Liver (tissue), 9 donors: Measurements from ENCODE around the gene SUGCT. TPM values are rescaled to one million over a fixed set of nuclear protein-coding genes. Genes with fewer than 3 reads are reported as not detected.

Experiments used
- DNase-seq: peaks from one replicate; pipeline ENCODE4 v3.0.0-alpha.2; 2017; ENCODE audit warnings: low spot score
- H3K27ac ChIP-seq, 2 donors: one replicate each; pipeline ENCODE4 v1.7.0; 2013; ENCODE audit warnings: inconsistent platforms in 2 of 2, low read length in 2 of 2, control low read depth in 1 of 2, low read depth in 1 of 2, mild to moderate bottlenecking in 1 of 2
- H3K27me3 ChIP-seq, 4 donors: one replicate each; pipeline versions ENCODE4 v1.6.1 to v1.7.0; 2013; ENCODE audit warnings: low read length in 3 of 4, inconsistent platforms in 1 of 4, mild to moderate bottlenecking in 1 of 4, moderate library complexity in 1 of 4; ENCODE audit not compliant: control insufficient read depth in 4 of 4, insufficient read depth in 4 of 4
- H3K36me3 ChIP-seq, 4 donors: one replicate each; pipeline versions ENCODE4 v1.6.1 to v1.7.0; 2013; ENCODE audit warnings: low read length in 3 of 4, mild to moderate bottlenecking in 3 of 4, low read depth in 1 of 4, moderate library complexity in 1 of 4; ENCODE audit not compliant: control insufficient read depth in 4 of 4, insufficient read depth in 3 of 4
- H3K4me1 ChIP-seq, 4 donors: one replicate each; pipeline versions ENCODE4 v1.6.1 to v1.7.0; 2013; ENCODE audit warnings: low read length in 3 of 4, mild to moderate bottlenecking in 3 of 4, moderate library complexity in 1 of 4; ENCODE audit not compliant: control insufficient read depth in 4 of 4, insufficient read depth in 4 of 4
- H3K4me3 ChIP-seq, 3 donors: one replicate each; pipeline versions ENCODE4 v1.6.1 to v1.7.0; 2013; ENCODE audit warnings: low read length in 3 of 3, control low read depth in 1 of 3, low read depth in 1 of 3, mild to moderate bottlenecking in 1 of 3
- H3K9ac ChIP-seq, 2 donors: one replicate each; pipeline ENCODE4 v1.7.0; 2013; ENCODE audit warnings: low read length in 2 of 2, mild to moderate bottlenecking in 2 of 2, moderate library complexity in 2 of 2, control low read depth in 1 of 2, low read depth in 1 of 2
- H3K9me3 ChIP-seq, 4 donors: one replicate each; pipeline versions ENCODE4 v1.6.1 to v1.7.0; 2013; ENCODE audit warnings: low read length in 3 of 4; ENCODE audit not compliant: control insufficient read depth in 4 of 4
- EGR1 ChIP-seq, 2 donors: IDR thresholded peaks; 2 replicates each; pipeline ENCODE4 v1.6.1; 2016 to 2018; ENCODE audit warnings: antibody characterized with exemption in 2 of 2, low read depth in 2 of 2
- FOXA1 ChIP-seq: IDR thresholded peaks from 2 replicates; pipeline ENCODE4 v1.6.1; 2016; ENCODE audit warnings: antibody characterized with exemption
- FOXA2 ChIP-seq: IDR thresholded peaks from 2 replicates; pipeline ENCODE4 v1.6.1; 2016; ENCODE audit warnings: antibody characterized with exemption
- GABPA ChIP-seq, 2 donors: IDR thresholded peaks in 1 of 2; conservative IDR thresholded peaks in 1 of 2; 2 replicates each; pipeline ENCODE4 v1.6.1; 2016; ENCODE audit warnings: antibody characterized with exemption in 2 of 2, mild to moderate bottlenecking in 1 of 2, moderate library complexity in 1 of 2
- HNF4A ChIP-seq, 2 donors: conservative IDR thresholded peaks; 2 replicates each; pipeline ENCODE4 v1.6.1; 2016; ENCODE audit warnings: antibody characterized with exemption in 2 of 2, mild to moderate bottlenecking in 2 of 2
- HNF4G ChIP-seq: IDR thresholded peaks from 2 replicates; pipeline ENCODE4 v1.6.1; 2016; ENCODE audit warnings: antibody characterized with exemption
- JUND ChIP-seq, 2 donors: IDR thresholded peaks; 2 replicates each; pipeline ENCODE4 v1.6.1; 2016; ENCODE audit warnings: antibody characterized with exemption in 2 of 2
- NR2F2 ChIP-seq: IDR thresholded peaks from 2 replicates; pipeline ENCODE4 v1.6.1; 2016; ENCODE audit warnings: antibody characterized with exemption
- RAD21 ChIP-seq, 2 donors: IDR thresholded peaks; 2 replicates each; pipeline ENCODE4 v1.6.1; 2016; ENCODE audit warnings: antibody characterized with exemption in 2 of 2, mild to moderate bottlenecking in 2 of 2
- RXRA ChIP-seq, 2 donors: IDR thresholded peaks; 2 replicates each; pipeline ENCODE4 v1.6.1; 2017 to 2018; ENCODE audit warnings: antibody characterized with exemption in 2 of 2, mild to moderate bottlenecking in 1 of 2
- SP1 ChIP-seq: IDR thresholded peaks from 2 replicates; pipeline ENCODE4 v1.6.1; 2018; ENCODE audit warnings: antibody characterized with exemption, mild to moderate bottlenecking
- TAF1 ChIP-seq: conservative IDR thresholded peaks from 2 replicates; pipeline ENCODE4 v1.6.1; 2016; ENCODE audit warnings: antibody characterized with exemption, mild to moderate bottlenecking
- YY1 ChIP-seq: IDR thresholded peaks from 2 replicates; pipeline ENCODE4 v1.6.1; 2016; ENCODE audit warnings: antibody characterized with exemption, mild to moderate bottlenecking
- WGBS: extraction: QIAGEN DNeasy Blood & Tissue Kit; methylation state at CpG from one replicate; pipeline ENCODE4 v1.1.7; 2013; 5-methylcytosine and 5-hydroxymethylcytosine counted together
- polyA plus RNA-seq, 2 donors: library from polyadenylated mRNA; stranded (reverse) in 1 of 2; unstranded in 1 of 2; fragments of 200-250 nt in 1 of 2; fragments of >200 nt in 1 of 2; fragmentation: Nextera tagmentation in 1 of 2; extraction: Ambion mirVana in 1 of 2; gene quantifications; one replicate each; pipeline versions ENCODE4 v1.2.1 to v1.2.3, GENCODE V29; 2013 to 2015
- total RNA-seq, 2 donors: library from RNA; depleted of rRNA; stranded (reverse); fragments of >200 nt; gene quantifications; one replicate each; pipeline ENCODE4 v1.2.3, GENCODE V29; 2014
- TF ChIP-seq, protein P1 (sequence below): IDR thresholded peaks from 2 replicates; pipeline ENCODE4 v1.6.1; 2016; ENCODE audit warnings: antibody characterized with exemption
- TF ChIP-seq, protein P2 (sequence below): IDR thresholded peaks from 2 replicates; pipeline ENCODE4 v1.6.1; 2016; ENCODE audit warnings: antibody characterized with exemption
- TF ChIP-seq, protein P3 (sequence below): fragments of 150-350 bp; IDR thresholded peaks from 2 replicates; pipeline ENCODE4 v1.5.1; 2017; ENCODE audit warnings: improper control_type of control experiment, low read depth, low read length; ENCODE audit not compliant: missing input control
- TF ChIP-seq, protein P4 (sequence below): IDR thresholded peaks from 2 replicates; pipeline ENCODE4 v1.6.1; 2016; ENCODE audit warnings: antibody characterized with exemption, mild to moderate bottlenecking
- TF ChIP-seq, protein P5 (sequence below): IDR thresholded peaks from 2 replicates; pipeline ENCODE4 v1.6.1; 2016; ENCODE audit warnings: antibody characterized with exemption
- donor health status: healthy.
- donor health status: healthy.
- donor health status: healthy.
- donor health status: healthy.
- donor health status: healthy.

SUGCT gene
- total and polyA plus RNA-seq, 4 donors = 6.2 to 11.9 (median 9.9) TPM

DNA sequence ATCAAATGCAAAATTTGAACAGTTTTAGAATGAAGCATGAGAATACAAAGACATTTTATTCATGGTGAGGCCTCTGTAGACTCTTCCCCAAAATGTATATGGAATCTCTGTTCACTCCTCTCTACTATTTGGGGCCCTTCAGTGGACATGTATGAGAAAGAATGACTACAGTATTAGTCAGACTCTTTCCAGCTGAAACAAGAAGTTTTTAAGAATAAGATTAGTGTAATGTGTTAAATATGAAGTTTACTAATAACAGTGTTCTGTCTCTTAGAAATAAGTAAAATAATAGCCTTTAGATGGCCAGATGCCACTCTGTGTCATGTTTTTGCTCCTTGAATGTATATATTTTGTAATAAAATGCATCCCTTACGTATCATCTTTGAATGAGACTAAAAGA, 585.6 kb downstream of the SUGCT start:
- Histone ChIP-seq H3K36me3 (no peaks in the 10 kb centered on the region), H3K4me1 (peaks cover 0 to 3% (median 0%) of the 10 kb centered on the region in 4 donors), H3K27me3 (no peaks in the 10 kb centered on the region), H3K27ac (no peak overlapping the region), H3K4me3 (no peak overlapping the region), H3K9ac (no peak overlapping the region), H3K9me3 (no peaks in the 10 kb centered on the region)
- 96% methylated on average over 1 of the region's 1 CpG for WGBS
- DNase-seq = no peak
- TF ChIP-seq GABPA (IDR thresholded peaks at IDR 0.05 in 1 of 2, conservative IDR thresholded peaks at IDR 0.05 in 1 of 2) (no peak), TAF1 (no peak)

DNA sequence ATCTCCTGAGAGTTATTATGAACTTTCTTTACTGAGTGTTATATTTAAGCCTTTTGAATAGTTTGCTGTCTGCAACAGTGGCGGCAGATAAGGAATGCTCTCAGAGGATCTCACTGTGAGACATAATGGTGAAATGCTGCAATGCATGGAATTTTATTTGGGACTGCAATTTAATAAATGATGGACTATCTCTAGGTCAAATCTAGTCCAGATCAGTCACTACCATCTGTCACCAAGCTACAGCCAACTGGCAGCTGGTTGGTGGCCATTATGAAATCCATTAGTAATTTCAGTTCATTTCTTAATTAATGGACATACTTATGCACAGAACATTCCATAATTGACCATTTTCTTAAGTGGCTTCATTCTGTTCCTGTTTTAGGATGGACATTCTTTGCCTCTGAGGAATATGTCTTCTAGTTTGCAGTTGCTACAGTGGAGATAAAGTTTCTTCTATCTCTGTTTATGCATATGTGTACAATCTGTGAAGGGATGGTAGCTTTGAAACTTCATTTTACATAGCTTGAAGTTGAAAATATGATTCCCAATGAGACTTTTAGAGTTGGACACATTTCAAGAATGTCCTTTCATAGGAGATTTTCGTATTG, 586.6 kb downstream of the SUGCT start:
- Histone ChIP-seq H3K4me1 (no peaks in the 10 kb centered on the region), H3K36me3 (no peaks in the 10 kb centered on the region), H3K27me3 (no peaks in the 10 kb centered on the region), H3K4me3 (no peak overlapping the region), H3K9ac (no peak overlapping the region), H3K27ac (no peak overlapping the region), H3K9me3 (no peaks in the 10 kb centered on the region)
- DNase-seq = no peak
- TF ChIP-seq, protein P1, sequence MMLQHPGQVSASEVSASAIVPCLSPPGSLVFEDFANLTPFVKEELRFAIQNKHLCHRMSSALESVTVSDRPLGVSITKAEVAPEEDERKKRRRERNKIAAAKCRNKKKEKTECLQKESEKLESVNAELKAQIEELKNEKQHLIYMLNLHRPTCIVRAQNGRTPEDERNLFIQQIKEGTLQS = no peak
- TF ChIP-seq GABPA (IDR thresholded peaks at IDR 0.05 in 1 of 2, conservative IDR thresholded peaks at IDR 0.05 in 1 of 2) (no peak), EGR1 (IDR thresholded peaks at IDR 0.05; ENCODE audit: low read depth in 2 of 2) (no peak), HNF4A (conservative IDR thresholded peaks at IDR 0.05) (no peak), TAF1 (no peak), JUND (IDR thresholded peaks at IDR 0.05) (no peak), YY1 (no peak), HNF4G (no peak), FOXA2 (no peak), FOXA1 (no peak), NR2F2 (no peak), RAD21 (IDR thresholded peaks at IDR 0.05) (no peak), RXRA (IDR thresholded peaks at IDR 0.05) (no peak), SP1 (no peak)
- TF ChIP-seq, protein P2, sequence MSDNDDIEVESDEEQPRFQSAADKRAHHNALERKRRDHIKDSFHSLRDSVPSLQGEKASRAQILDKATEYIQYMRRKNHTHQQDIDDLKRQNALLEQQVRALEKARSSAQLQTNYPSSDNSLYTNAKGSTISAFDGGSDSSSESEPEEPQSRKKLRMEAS = no peak
- TF ChIP-seq, protein P3, sequence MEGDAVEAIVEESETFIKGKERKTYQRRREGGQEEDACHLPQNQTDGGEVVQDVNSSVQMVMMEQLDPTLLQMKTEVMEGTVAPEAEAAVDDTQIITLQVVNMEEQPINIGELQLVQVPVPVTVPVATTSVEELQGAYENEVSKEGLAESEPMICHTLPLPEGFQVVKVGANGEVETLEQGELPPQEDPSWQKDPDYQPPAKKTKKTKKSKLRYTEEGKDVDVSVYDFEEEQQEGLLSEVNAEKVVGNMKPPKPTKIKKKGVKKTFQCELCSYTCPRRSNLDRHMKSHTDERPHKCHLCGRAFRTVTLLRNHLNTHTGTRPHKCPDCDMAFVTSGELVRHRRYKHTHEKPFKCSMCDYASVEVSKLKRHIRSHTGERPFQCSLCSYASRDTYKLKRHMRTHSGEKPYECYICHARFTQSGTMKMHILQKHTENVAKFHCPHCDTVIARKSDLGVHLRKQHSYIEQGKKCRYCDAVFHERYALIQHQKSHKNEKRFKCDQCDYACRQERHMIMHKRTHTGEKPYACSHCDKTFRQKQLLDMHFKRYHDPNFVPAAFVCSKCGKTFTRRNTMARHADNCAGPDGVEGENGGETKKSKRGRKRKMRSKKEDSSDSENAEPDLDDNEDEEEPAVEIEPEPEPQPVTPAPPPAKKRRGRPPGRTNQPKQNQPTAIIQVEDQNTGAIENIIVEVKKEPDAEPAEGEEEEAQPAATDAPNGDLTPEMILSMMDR = no peak
- TF ChIP-seq, protein P4, sequence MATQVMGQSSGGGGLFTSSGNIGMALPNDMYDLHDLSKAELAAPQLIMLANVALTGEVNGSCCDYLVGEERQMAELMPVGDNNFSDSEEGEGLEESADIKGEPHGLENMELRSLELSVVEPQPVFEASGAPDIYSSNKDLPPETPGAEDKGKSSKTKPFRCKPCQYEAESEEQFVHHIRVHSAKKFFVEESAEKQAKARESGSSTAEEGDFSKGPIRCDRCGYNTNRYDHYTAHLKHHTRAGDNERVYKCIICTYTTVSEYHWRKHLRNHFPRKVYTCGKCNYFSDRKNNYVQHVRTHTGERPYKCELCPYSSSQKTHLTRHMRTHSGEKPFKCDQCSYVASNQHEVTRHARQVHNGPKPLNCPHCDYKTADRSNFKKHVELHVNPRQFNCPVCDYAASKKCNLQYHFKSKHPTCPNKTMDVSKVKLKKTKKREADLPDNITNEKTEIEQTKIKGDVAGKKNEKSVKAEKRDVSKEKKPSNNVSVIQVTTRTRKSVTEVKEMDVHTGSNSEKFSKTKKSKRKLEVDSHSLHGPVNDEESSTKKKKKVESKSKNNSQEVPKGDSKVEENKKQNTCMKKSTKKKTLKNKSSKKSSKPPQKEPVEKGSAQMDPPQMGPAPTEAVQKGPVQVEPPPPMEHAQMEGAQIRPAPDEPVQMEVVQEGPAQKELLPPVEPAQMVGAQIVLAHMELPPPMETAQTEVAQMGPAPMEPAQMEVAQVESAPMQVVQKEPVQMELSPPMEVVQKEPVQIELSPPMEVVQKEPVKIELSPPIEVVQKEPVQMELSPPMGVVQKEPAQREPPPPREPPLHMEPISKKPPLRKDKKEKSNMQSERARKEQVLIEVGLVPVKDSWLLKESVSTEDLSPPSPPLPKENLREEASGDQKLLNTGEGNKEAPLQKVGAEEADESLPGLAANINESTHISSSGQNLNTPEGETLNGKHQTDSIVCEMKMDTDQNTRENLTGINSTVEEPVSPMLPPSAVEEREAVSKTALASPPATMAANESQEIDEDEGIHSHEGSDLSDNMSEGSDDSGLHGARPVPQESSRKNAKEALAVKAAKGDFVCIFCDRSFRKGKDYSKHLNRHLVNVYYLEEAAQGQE = no peak
- TF ChIP-seq, protein P5, sequence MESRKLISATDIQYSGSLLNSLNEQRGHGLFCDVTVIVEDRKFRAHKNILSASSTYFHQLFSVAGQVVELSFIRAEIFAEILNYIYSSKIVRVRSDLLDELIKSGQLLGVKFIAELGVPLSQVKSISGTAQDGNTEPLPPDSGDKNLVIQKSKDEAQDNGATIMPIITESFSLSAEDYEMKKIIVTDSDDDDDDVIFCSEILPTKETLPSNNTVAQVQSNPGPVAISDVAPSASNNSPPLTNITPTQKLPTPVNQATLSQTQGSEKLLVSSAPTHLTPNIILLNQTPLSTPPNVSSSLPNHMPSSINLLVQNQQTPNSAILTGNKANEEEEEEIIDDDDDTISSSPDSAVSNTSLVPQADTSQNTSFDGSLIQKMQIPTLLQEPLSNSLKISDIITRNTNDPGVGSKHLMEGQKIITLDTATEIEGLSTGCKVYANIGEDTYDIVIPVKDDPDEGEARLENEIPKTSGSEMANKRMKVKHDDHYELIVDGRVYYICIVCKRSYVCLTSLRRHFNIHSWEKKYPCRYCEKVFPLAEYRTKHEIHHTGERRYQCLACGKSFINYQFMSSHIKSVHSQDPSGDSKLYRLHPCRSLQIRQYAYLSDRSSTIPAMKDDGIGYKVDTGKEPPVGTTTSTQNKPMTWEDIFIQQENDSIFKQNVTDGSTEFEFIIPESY = no peak
- 89% methylated on average over 2 of the region's 2 CpGs for whole genome bisulfite sequencing
